Fibroblast of lung (primary cell): ENCODE results near the gene C3orf20.

Experiments used
- CTCF ChIP-seq, 2 donors: IDR thresholded peaks in 1 of 2; conservative IDR thresholded peaks in 1 of 2; 1 replicate in 1 of 2; 2 replicates in 1 of 2; pipeline ENCODE4 v1.5.1; 2011 to 2012; ENCODE audit warnings: low read length in 2 of 2, control low read depth in 1 of 2, inconsistent platforms in 1 of 2, low read depth in 1 of 2, mild to moderate bottlenecking in 1 of 2
- EZH2 ChIP-seq: IDR thresholded peaks from 2 replicates; pipeline ENCODE4 v1.5.1; 2012; ENCODE audit warnings: low read length, control low read depth, mild to moderate bottlenecking; ENCODE audit errors: missing control alignments

DNA sequence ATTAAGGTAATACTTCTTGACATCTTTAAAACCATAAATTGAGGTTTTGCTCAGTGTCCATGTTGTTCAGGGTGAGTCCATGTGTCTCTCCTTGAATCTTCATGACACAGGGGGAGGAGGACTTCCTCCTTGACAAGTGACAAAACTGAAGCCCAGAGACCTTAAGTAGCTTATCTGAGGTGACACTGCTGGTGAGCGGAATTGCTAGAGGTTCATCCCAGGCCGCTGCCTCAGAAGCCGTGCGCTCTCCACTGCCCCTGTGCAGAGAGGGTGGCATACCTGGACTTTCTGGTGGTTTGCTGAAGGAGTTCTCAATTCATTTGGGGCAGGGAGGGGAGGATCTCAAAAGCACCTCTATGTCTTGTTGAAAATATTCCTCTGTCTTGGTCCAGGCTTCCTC is 46.5 kb upstream of the C3orf20 start:
- TF ChIP-seq EZH2 (no peak), CTCF (conservative IDR thresholded peaks at IDR 0.05 in 1 of 2, IDR thresholded peaks at IDR 0.05 in 1 of 2; ENCODE audit: low read depth in 1 of 2, low read length in 2 of 2) (no peak)
